ENCODE results near the gene PFN1.

Gene PFN1

DNA sequence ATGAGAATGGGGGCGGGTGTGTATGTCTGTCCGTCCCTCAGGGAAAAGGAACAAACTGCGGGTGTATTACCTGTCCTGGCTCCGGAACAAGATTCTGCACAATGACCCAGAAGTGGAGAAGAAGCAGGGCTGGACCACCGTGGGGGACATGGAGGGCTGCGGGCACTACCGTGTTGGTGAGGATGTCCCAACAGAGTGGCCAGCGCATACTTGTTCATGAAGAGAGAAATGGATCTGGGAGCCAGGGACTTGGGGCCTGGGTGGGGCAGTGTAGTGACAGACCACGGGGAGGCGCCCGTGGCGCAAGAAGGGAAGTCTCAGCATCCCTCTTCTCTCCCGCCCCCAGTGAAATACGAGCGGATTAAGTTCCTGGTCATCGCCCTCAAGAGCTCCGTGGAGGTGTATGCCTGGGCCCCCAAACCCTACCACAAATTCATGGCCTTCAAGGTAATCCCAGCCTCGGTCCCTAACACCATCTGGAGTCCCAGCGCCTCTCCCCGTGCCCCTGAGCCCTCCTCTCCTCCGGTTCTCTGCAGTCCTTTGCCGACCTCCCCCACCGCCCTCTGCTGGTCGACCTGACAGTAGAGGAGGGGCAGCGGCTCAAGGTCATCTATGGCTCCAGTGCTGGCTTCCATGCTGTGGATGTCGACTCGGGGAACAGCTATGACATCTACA is 52.5 kb downstream of the PFN1 start:
- H3K27ac ChIP-seq: peak overlapping the region; percentile 67
- TF ChIP-seq, protein P1, sequence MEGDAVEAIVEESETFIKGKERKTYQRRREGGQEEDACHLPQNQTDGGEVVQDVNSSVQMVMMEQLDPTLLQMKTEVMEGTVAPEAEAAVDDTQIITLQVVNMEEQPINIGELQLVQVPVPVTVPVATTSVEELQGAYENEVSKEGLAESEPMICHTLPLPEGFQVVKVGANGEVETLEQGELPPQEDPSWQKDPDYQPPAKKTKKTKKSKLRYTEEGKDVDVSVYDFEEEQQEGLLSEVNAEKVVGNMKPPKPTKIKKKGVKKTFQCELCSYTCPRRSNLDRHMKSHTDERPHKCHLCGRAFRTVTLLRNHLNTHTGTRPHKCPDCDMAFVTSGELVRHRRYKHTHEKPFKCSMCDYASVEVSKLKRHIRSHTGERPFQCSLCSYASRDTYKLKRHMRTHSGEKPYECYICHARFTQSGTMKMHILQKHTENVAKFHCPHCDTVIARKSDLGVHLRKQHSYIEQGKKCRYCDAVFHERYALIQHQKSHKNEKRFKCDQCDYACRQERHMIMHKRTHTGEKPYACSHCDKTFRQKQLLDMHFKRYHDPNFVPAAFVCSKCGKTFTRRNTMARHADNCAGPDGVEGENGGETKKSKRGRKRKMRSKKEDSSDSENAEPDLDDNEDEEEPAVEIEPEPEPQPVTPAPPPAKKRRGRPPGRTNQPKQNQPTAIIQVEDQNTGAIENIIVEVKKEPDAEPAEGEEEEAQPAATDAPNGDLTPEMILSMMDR (conservative IDR thresholded peaks at IDR 0.05; ENCODE audit: low read depth): no peak; the same call in 1 of the 2 replicates
- no peak for DNase-seq (ENCODE audit: low spot score)
- CTCF ChIA-PET: interaction anchor here (0.6 to 0.7 kb wide), 2 partner anchors 10 to 197 kb away, joined by 3 to 6 read pairs; no protein-coding TSS in a partner anchor
- POLR2A ChIA-PET (ENCODE audit: low non-redundant PET): no interaction called here
